Esophagus mucosa (tissue), 1 donor: ENCODE data around the gene SLX1A. TPM values are rescaled to one million over a fixed set of nuclear protein-coding genes. Genes with fewer than 3 reads are reported as not detected.
A peak's percentile ranks its signal among the peaks of the same experiment; 100 is the strongest.
"Not testable (repeated sequence)": the region's sequence is repeated elsewhere in the genome, so short reads cannot be mapped to it uniquely, and the experiment has no call there.

Source experiments
- ATAC-seq: fragments of 200-7000 bp; cut with Tn5 transposase; one replicate; pipeline ENCODE4 v1.9.1; 2020
- total RNA-seq: library from RNA; stranded (reverse); gene quantifications from one replicate; pipeline ENCODE4 v1.2.4, GENCODE V29; 2023
- donor health status: DM: yes; HTN: yes; CAD: no.

Gene SLX1A
- total RNA-seq, result 27.9 TPM

- peak; percentile 93 for ATAC-seq
Observed at GRCh38 chr16:30193615-30194014, at the start of gene SLX1A, which contains the start of gene BOLA2B. Gene SLX1A (plus strand): TSS chr16:30193875. CDS start chr16:30194085, 210 bp downstream. Gene BOLA2B (minus strand): TSS chr16:30193666. CDS start chr16:30193595, 71 bp downstream.

GRCh38 chr16:30144017-30144416, 49.7 kb upstream of the SLX1A start:
- no peak for ATAC-seq

DNA sequence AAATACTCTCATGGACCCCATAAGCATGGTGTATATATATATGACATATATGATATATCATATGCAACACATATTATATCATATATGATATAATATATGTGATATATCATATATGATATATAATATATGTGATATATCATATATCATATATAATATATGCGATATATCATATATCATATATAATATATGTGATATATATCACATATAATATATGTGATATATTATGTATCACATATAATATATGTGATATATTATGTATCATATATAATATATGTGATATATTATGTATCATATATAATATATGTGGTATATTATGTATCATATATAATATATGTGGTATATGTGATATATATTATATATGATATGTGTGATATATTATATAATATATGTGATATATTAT, 48.8 kb upstream of the SLX1A start:
- no peak for ATAC-seq

- no peak for ATAC-seq
Observed at GRCh38 chr16:30145657-30146056, 48.0 kb upstream of the SLX1A start.

DNA sequence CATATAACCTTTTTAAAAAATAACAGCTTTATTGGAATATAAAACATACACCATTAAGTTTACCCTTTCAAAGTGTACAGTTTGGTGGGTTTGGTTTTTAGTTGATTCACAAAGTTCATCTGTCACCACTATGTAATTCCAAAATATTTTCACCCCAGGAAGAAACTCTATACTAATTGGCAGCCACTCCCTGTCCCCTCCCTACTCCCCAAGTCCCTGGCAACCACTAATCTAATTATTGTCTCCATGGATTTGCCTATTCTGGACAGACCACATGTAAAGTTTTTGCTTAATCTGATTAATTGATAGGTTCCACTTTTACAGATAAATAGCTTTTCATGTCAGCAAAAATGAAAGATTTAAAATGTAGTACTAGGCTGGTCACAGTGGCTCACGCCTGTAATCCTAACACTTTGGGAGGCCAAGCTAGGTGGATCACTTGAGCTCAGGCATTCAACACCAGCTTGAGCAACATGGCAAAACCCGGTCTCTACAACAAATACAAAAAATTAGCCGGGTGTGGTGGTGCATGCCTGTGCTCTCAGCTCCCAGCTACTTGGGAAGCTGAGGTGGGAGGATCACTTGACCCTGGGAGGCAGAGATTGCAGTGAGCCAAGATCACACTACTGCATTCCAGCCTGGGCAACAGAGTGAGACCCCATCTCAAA, 45.7 kb upstream of the SLX1A start:
- no peak for ATAC-seq

- ATAC-seq, result no peak
Observed at GRCh38 chr16:30149250-30149930, 44.3 kb upstream of the SLX1A start.

DNA sequence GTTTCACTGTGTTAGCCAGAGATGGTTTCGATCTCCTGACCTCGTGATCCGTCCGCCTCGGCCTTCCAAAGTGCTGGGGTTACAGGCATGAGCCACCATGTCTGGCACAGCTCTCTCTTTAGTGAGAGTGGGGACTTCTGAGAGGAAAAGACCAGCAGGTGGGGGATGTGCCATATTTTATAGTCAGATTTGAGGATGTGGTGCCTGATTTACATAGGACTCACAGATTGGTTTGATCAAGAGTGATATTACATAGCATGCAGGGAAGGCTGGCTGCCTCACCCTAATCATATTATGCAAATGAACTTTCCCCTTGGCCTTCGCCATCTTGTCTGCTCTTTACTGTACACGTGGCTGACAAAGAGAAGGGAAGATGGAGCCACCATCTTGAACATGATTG, 42.6 kb upstream of the SLX1A start:
- ATAC-seq, result no peak

DNA sequence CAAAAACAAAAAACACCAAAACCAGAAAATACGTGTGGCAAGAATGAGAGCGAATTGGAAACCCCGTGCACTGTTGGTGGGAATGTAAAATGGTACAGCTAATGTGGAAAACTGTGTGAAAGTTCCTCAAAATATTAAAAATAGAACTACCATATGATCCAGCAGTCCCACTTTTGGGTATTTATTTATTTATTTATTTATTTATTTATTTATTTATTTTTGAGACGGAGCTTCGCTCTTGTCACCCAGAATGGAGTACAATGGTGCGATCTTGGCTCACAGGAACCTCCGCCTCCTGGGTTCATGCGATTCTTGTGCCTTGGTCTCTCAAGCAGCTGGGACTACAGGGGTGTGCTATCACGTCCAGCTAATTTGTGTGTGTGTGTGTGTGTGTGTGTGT, 41.2 kb upstream of the SLX1A start:
- ATAC-seq, result no peak

- ATAC-seq, result no peak
Observed at GRCh38 chr16:30155188-30155587, 38.5 kb upstream of the SLX1A start.

GRCh38 chr16:30157214-30157613, 36.5 kb upstream of the SLX1A start:
- ATAC-seq, result no peak

DNA sequence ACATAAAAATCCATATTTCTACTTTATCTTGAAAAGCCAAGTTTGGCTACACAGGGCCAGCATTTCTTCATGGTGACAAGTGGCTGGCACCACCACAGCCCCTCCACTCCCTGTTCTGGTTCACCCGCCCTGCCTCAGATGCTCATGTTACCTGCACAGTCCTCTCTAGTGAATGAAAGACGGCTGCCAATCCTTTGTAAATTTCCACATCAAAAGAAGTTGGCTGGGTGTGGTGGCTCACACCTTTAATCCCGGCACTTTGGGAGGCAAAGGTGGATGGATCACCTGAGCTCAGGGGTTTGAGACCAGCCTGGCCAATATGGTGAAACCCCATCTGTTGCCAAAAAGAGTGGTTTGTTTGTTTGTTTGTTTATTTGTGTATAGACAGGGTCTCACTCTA, 30.1 kb upstream of the SLX1A start:
- ATAC-seq, result no peak

- ATAC-seq, result peak; percentile 51
Observed at GRCh38 chr16:30166202-30166902, 27.3 kb upstream of the SLX1A start.

GRCh38 chr16:30168746-30169145, 24.9 kb upstream of the SLX1A start:
- not testable (repeated sequence) for ATAC-seq

- not testable (repeated sequence) for ATAC-seq
Observed at GRCh38 chr16:30169416-30169815, 24.3 kb upstream of the SLX1A start.

DNA sequence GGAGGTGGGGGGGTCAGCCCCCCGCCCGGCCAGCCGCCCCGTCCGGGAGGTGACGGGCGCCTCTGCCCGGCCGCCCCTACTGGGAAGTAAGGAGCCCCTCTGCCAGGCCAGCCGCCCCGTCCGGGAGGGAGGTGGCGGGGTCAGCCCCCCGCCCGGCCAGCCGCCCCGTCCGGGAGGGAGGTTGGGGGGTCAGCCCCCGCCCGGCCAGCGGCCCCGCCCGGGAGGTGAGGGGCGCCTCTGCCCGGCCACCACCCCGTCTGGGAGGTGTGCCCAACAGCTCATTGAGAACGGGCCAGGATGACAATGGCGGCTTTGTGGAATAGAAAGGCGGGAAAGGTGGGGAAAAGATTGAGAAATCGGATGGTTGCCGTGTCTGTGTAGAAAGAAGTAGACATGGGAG, 23.5 kb upstream of the SLX1A start:
- not testable (repeated sequence) for ATAC-seq

DNA sequence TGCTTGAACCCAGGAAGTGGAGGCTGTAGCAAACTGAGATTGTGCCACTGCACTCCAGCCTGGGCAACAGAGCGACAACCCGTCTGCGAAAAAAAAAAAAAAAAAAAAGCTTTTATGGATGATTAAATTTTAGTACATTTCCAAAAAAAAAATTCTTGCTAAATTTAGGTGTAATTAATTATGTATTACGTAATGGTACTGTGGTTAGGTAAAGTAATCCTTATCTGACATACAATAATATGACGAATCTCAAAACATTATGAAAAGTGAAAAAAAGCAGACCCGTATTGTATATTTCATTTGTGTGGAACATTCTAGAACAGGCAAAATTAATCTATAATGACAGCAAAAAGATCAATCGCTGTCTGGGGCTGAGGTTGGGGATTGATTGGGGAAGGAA, 20.6 kb upstream of the SLX1A start:
- no peak for ATAC-seq

DNA sequence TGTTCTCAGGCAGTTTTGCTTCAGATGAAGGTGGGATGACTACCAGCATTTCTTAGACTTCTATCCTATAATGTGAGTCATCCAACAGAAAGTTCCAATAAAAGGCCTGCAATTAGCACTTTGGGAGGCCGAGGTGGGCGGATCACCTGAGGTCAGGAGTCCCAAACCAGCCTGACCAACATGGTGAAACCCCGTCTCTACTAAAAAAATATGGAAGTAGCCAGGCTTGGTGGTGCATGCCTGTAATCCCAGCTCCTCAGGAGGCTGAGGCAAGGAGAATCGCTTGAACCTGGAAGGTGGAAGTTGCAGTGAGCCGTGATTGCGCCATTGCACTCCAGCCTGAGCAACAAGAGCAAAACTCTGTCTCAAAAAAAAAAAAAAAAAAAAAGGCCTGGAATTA, 16.8 kb upstream of the SLX1A start:
- ATAC-seq, result not testable (repeated sequence)

DNA sequence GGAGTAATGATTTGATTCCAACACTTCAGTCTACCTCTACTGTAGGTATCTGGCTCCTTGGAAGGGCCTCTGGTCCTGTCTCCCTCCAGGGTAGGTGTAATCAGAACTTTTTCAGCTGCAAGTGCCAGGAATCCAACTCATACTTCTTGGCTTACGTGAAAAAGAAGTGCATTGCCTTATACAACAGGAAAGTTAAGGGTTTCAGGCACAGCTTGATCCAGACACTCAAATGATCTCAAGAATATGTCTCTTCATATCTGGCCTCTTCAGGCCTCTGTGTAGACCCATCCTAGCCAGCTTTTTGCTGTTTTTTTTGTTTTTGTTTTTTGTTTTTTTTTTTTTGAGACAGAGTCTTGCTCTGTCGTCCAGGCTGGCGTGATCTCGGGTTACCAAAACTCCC, 14.5 kb upstream of the SLX1A start:
- ATAC-seq, result no peak

GRCh38 chr16:30179931-30180330, 13.7 kb upstream of the SLX1A start:
- no peak for ATAC-seq

- no peak for ATAC-seq
Observed at GRCh38 chr16:30180741-30181140, 12.9 kb upstream of the SLX1A start.

DNA sequence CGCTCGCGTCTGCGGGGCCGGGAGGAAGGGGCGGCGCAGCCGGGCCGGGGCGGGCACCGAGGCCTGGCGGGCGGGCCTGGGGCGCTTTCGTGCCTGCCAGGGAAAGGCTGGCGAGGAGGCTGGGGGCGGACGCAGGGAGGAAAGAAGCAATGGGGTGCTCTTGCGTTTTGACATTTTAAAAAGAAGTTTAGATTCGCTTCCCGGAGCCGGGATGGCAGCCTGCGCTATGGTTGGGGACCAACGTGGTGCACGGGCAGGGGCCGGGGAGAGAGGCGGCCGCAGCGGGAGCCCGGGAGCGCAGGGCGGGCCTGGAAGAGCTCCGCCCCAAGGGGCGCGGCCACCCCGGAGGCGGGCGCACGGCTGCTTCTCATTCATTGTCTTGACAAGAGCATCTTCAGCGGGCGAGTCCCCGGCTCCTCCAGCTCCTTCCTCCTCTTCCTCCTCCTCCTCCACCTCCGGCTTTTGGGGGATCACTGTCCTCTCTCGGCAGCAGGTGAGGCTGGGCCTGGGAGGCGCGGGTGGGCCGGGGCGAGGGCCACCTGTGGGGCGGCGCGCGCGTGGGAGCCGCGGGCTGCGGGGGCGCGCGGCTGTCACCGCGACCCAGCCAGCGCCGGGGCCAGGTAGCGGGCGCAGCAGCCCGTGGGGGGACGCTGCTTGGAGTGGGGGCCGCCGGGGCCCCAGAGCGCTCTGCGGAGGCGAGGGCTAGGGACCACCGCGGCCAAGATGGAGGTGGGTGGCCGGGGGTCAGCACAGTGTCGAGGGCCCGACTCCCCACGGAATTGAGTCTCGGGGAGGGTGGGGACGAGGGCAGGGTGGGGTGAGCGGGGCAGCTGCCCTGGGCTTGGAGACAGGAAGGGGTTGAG, 10.2 kb upstream of the SLX1A start, which contains the start of gene CORO1A:
CORO1A (plus strand) TSS at position 370 of the 863 bp plus-strand sequence. CDS start 1,608 bp downstream, outside the sequence.
- peak; percentile 51 for ATAC-seq

- ATAC-seq, result peak; percentile 24
Observed at GRCh38 chr16:30184096-30184890, 9.4 kb upstream of the SLX1A start.
